ENCODE results near the gene CD300LB. TPM values are rescaled to one million over a fixed set of nuclear protein-coding genes. Genes with fewer than 3 reads are reported as not detected.
A peak's percentile ranks its signal among the peaks of the same experiment; 100 is the strongest.

Gene CD300LB
- total and polyA plus RNA-seq, 4 donors = 1.1 to 1.6 (median 1.3) TPM; not detected in 1

DNA sequence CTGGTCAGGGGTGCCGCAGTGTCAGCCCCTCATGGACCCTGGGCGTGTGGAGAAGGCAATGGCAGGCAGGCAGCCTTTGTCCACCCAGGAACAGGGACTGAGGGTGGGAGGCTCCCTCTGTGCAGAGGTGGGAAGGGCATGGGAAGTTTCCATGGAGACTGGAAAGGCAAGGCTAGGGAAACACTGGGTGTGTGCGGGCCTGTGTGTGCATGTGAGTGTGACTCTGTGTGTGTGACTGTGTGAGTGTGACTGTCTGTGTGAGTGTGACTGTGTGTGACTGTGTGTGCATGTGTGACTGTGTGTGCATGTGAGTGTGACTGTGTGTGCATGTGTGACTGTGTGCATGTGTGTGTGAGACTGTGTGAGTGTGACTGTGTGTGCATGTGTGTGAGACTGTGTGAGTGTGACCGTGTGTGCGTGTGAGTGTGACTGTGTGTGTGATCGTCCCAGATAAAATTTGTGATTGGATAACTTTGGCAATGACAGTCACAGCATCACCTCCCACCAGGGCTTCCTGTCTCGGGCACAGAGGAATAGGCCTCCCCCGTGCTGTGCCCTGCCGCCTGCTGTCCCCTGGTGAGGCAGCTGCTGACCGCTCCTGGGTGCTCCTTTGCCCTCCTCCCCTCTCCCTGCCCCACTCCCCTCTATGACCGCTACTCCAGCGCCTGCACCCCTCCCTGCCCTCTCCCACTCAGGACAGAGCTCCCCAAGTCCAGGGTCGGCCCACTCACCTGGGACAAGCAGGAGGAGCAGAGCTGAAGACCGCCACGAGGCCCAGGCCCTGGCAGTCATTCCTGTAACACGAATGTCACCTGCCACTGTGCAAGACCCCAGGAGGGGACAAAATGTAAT lies 13.9 kb upstream of the CD300LB start:
- Histone ChIP-seq H3K27me3 (ENCODE audit: control insufficient read depth in 1 of 2, insufficient read depth in 2 of 2, low read length in 1 of 2) (no peaks in the 10 kb centered on the region), H3K4me3 (ENCODE audit: low read length in 2 of 2) (no peak overlapping the region), H3K4me1 (ENCODE audit: control insufficient read depth in 1 of 2, insufficient read depth in 2 of 2, low read length in 2 of 2) (no peaks in the 10 kb centered on the region), H3K36me3 (ENCODE audit: control insufficient read depth in 1 of 2, insufficient read depth in 2 of 2, low read length in 1 of 2) (no peaks in the 10 kb centered on the region), H3K27ac (ENCODE audit: low read depth in 1 of 2, low read length in 2 of 2) (no peak overlapping the region), H3K9me3 (ENCODE audit: control insufficient read depth, low read length) (no peaks in the 10 kb centered on the region)
- DNase-seq (peak in 1 of 2 donors; percentile 47), ATAC-seq (ENCODE audit: low FRiP score) (no peak)
- WGBS, 2 donors = 75 to 78% methylated on average over 16 of the region's 16 CpGs
- intact Hi-C loops (cut with DNase I) = no loop called here

DNA sequence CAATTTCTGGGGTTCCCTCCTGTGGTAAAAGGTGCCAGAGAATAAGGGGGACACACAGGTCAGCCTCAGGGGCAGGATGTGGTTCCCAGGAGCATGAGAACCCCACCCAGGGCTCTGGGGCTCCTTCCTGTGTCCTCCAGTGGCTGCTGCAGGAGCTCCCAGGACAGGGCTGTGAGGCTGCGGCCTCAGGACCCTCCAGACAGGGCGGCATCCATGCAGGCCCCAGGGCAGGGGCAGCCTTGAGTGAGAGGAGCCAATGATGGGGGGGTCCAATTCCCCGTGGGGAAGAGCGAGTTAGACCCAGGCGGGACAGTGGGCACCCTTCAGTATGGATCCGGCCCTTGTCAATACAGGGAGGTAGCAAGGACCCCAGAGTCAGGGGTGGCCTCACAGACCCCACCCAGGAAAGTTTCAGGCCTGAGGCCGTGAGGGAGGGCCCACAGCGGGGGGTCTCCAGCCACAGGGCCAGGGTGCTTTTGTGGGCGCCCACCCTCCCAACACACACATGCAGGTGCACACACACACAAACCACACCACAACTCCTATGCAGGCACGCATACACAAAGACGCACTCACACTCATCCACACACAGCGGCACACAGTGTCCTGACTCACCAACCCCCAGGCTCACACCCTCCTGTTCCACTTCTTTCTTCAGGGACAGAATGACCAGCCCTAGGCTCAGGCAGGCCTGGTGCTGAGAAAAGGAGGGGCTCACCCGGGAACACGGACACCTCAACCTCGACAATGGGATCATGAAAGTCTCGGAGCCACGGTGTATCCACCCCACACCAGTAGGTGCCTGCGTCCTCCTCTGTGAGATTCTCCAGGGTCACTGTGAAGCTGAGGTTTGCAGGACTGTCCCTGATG lies 12.9 kb upstream of the CD300LB start:
- DNase-seq (peak in 1 of 2 donors; percentile 29), ATAC-seq (ENCODE audit: low FRiP score) (no peak)
- intact Hi-C loops (cut with DNase I) = no loop called here

DNA sequence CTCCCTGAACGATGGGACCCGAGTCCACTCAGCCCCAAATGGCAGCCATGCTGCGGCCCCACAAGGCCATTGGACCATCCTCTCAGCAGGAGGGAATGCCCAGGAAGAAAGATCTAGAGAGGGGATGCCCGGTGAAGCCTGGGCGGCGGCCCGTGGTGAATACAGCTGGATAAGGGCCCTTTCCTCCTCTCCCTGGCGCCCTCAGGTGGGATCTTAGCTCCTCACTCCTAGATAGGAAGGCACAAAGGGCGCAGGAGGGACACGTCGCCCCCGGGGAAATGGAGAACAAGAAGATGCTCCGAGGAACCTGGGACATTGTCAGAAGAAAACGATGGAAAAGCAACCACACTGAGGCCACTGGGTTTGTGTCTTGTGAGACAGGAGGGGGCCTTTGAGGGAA lies 12.1 kb upstream of the CD300LB start:
- DNase-seq = peak in 1 of 2 donors; percentile 31
- WGBS, 2 donors = 73 to 77% methylated on average over 14 of the region's 14 CpGs
- no peaks in the 10 kb centered on the region for H3K27me3 ChIP-seq (ENCODE audit: control insufficient read depth in 1 of 2, insufficient read depth in 2 of 2, low read length in 1 of 2)

More for the DNA sequence above, 12.9 kb upstream of the CD300LB start:
- 86 to 88% methylated on average over 18 of the region's 18 CpGs for WGBS, 2 donors
- no peak overlapping the region for H3K27ac ChIP-seq (ENCODE audit: low read depth in 1 of 2, low read length in 2 of 2)
- H3K4me1 ChIP-seq (ENCODE audit: control insufficient read depth in 1 of 2, insufficient read depth in 2 of 2, low read length in 2 of 2) = no peaks in the 10 kb centered on the region
- no peak overlapping the region for H3K4me3 ChIP-seq (ENCODE audit: low read length in 2 of 2)
- H3K36me3 ChIP-seq (ENCODE audit: control insufficient read depth in 1 of 2, insufficient read depth in 2 of 2, low read length in 1 of 2) = no peaks in the 10 kb centered on the region
- no peaks in the 10 kb centered on the region for H3K27me3 ChIP-seq (ENCODE audit: control insufficient read depth in 1 of 2, insufficient read depth in 2 of 2, low read length in 1 of 2)
- H3K9me3 ChIP-seq (ENCODE audit: control insufficient read depth, low read length) = no peaks in the 10 kb centered on the region

DNA sequence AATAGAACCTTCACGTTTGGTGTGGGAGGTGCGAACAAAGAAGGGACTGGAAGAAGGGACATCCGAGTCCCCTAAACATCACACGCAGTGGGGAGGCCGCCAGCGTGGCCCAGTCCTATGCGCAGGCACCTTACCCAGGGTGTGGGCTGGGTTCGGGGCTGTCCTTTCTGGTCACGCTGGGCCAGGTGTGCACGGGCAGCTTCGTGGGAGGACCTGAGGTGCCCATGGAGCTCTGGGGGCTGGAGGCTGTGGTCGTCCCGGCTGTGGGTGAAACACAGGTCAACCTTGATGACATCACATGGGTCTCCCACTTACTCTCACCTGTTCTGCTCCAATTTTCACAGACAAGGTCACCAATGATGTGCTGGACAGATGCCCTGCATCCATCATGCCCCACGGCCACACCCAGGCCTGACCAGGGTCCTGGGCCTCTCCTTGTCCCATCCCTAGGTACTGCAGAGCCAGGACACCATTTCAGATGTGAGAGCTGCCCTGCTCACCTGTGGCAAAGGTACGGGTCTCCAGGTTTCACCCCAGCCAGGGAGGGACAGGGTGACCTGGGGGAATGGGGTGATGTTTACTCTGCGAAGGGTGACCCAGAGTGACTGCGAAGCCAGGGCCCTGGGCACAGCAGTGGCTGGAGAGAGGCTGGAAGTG lies 11.6 kb upstream of the CD300LB start:
- intact Hi-C loops (cut with DNase I) = no loop called here
- no peaks in the 10 kb centered on the region for H3K27me3 ChIP-seq (ENCODE audit: control insufficient read depth in 1 of 2, insufficient read depth in 2 of 2, low read length in 1 of 2)
- no peaks in the 10 kb centered on the region for H3K36me3 ChIP-seq (ENCODE audit: control insufficient read depth in 1 of 2, insufficient read depth in 2 of 2, low read length in 1 of 2)
- DNase-seq (peak in 1 of 2 donors; percentile 35), ATAC-seq (ENCODE audit: low FRiP score) (no peak)
- H3K9me3 ChIP-seq (ENCODE audit: control insufficient read depth, low read length) = no peaks in the 10 kb centered on the region
- H3K4me3 ChIP-seq (ENCODE audit: low read length in 2 of 2) = no peak overlapping the region
- H3K27ac ChIP-seq (ENCODE audit: low read depth in 1 of 2, low read length in 2 of 2) = no peak overlapping the region
- H3K4me1 ChIP-seq (ENCODE audit: control insufficient read depth in 1 of 2, insufficient read depth in 2 of 2, low read length in 2 of 2) = no peaks in the 10 kb centered on the region
- WGBS, 2 donors = 83 to 85% methylated on average over 17 of the region's 17 CpGs

More for the DNA sequence above, 12.1 kb upstream of the CD300LB start:
- no peak overlapping the region for H3K27ac ChIP-seq (ENCODE audit: low read depth in 1 of 2, low read length in 2 of 2)
- H3K4me3 ChIP-seq (ENCODE audit: low read length in 2 of 2) = no peak overlapping the region
- H3K4me1 ChIP-seq (ENCODE audit: control insufficient read depth in 1 of 2, insufficient read depth in 2 of 2, low read length in 2 of 2) = no peaks in the 10 kb centered on the region
- no peaks in the 10 kb centered on the region for H3K36me3 ChIP-seq (ENCODE audit: control insufficient read depth in 1 of 2, insufficient read depth in 2 of 2, low read length in 1 of 2)
- no peak for ATAC-seq (ENCODE audit: low FRiP score)
- no peaks in the 10 kb centered on the region for H3K9me3 ChIP-seq (ENCODE audit: control insufficient read depth, low read length)
- intact Hi-C loops (cut with DNase I) = no loop called here

DNA sequence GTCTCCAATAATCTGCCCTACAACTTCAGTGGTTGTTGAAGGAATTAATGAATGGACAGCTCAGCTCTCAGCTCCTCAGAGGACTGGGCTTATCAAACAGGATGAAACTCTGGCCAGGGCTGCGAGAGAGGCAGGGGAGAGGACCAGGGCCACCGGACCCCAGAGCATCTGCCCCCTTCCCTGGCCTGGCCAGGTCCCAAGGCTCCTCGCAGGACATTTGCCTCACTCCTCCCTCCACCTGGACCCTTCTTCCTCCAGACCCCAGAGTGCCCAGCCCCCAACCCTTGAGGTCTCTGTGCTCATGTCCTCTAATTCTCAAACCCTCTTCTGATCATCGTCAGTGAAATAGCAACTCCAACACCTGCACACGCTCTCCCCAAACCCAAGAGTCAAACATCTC lies 10.9 kb upstream of the CD300LB start:
- Histone ChIP-seq H3K27me3 (ENCODE audit: control insufficient read depth in 1 of 2, insufficient read depth in 2 of 2, low read length in 1 of 2) (no peaks in the 10 kb centered on the region), H3K27ac (ENCODE audit: low read depth in 1 of 2, low read length in 2 of 2) (no peak overlapping the region), H3K4me1 (ENCODE audit: control insufficient read depth in 1 of 2, insufficient read depth in 2 of 2, low read length in 2 of 2) (no peaks in the 10 kb centered on the region), H3K4me3 (ENCODE audit: low read length in 2 of 2) (no peak overlapping the region), H3K36me3 (ENCODE audit: control insufficient read depth in 1 of 2, insufficient read depth in 2 of 2, low read length in 1 of 2) (no peaks in the 10 kb centered on the region), H3K9me3 (ENCODE audit: control insufficient read depth, low read length) (no peaks in the 10 kb centered on the region)
- ATAC-seq (ENCODE audit: low FRiP score) = no peak
- intact Hi-C loops (cut with DNase I) = no loop called here
- DNase-seq = peak in 1 of 2 donors; percentile 20
- 81 to 86% methylated on average over 5 of the region's 5 CpGs for WGBS, 2 donors

- H3K27me3 ChIP-seq (ENCODE audit: control insufficient read depth in 1 of 2, insufficient read depth in 2 of 2, low read length in 1 of 2) = no peaks in the 10 kb centered on the region
- no peaks in the 10 kb centered on the region for H3K4me1 ChIP-seq (ENCODE audit: control insufficient read depth in 1 of 2, insufficient read depth in 2 of 2, low read length in 2 of 2)
- H3K9me3 ChIP-seq (ENCODE audit: control insufficient read depth, low read length) = no peaks in the 10 kb centered on the region
- no peak overlapping the region for H3K27ac ChIP-seq (ENCODE audit: low read depth in 1 of 2, low read length in 2 of 2)
- no peak overlapping the region for H3K4me3 ChIP-seq (ENCODE audit: low read length in 2 of 2)
- DNase-seq = peak in 1 of 2 donors; percentile 34
- no peaks in the 10 kb centered on the region for H3K36me3 ChIP-seq (ENCODE audit: control insufficient read depth in 1 of 2, insufficient read depth in 2 of 2, low read length in 1 of 2)
- WGBS, 2 donors = 69 to 70% methylated on average over 23 of the region's 23 CpGs
- ATAC-seq (ENCODE audit: low FRiP score) = no peak
- intact Hi-C loops (cut with DNase I) = no loop called here
Measured at GRCh38 chr17:74541176-74542111, 10.2 kb upstream of the CD300LB start.

GRCh38 chr17:74539281-74539820 lies 8.1 kb upstream of the CD300LB start:
- Histone ChIP-seq H3K27me3 (ENCODE audit: control insufficient read depth in 1 of 2, insufficient read depth in 2 of 2, low read length in 1 of 2) (no peaks in the 10 kb centered on the region), H3K9me3 (ENCODE audit: control insufficient read depth, low read length) (no peaks in the 10 kb centered on the region), H3K36me3 (ENCODE audit: control insufficient read depth in 1 of 2, insufficient read depth in 2 of 2, low read length in 1 of 2) (no peaks in the 10 kb centered on the region), H3K4me3 (ENCODE audit: low read length in 2 of 2) (no peak overlapping the region), H3K27ac (ENCODE audit: low read depth in 1 of 2, low read length in 2 of 2) (no peak overlapping the region), H3K4me1 (ENCODE audit: control insufficient read depth in 1 of 2, insufficient read depth in 2 of 2, low read length in 2 of 2) (no peaks in the 10 kb centered on the region)
- WGBS, 2 donors = 74% methylated on average over 10 of the region's 10 CpGs
- ATAC-seq (ENCODE audit: low FRiP score) (no peak), DNase-seq (peak in 1 of 2 donors; percentile 38)
- intact Hi-C loops (cut with DNase I) = no loop called here

Measured in aorta (tissue), 5 donors.